CD4-positive, alpha-beta T cell (primary cell): ENCODE measurements around the gene GLI2. TPM values are rescaled to one million over a fixed set of nuclear protein-coding genes. Genes with fewer than 3 reads are reported as not detected.

Experiments
- ATAC-seq: fragments of 200-7000 bp; cut with Tn5 transposase; one replicate; pipeline ENCODE4 v1.10.0; 2022; ENCODE audit warnings: mild to moderate bottlenecking; ENCODE audit not compliant: poor library complexity
- CTCF ChIA-PET: fragments of 350-600 bp; sonication (Branson Sonifier 250); formaldehyde crosslinking; loops from one replicate; lab custom pipeline; 2021; ENCODE audit warnings: antibody characterized with exemption, inconsistent platforms; lab: Charles Lee
- POLR2A ChIA-PET: fragments of 350-600 bp; sonication (Branson Sonifier 250); formaldehyde crosslinking; loops from one replicate; lab custom pipeline; 2021; ENCODE audit warnings: antibody characterized with exemption, inconsistent platforms; lab: Charles Lee
- DNase-seq, 14 experiments: peaks; one replicate each; pipeline ENCODE4 v3.0.0-alpha.2; 2013 to 2020; ENCODE audit warnings: mixed read lengths in 2 of 14
- H3K27ac ChIP-seq, 2 donors: one replicate each; pipeline versions ENCODE4 v1.5.1 to v1.7.0; 2013; ENCODE audit warnings: low read length in 2 of 2, low read depth in 1 of 2, mild to moderate bottlenecking in 1 of 2
- H3K27me3 ChIP-seq, 2 experiments: 1 replicate in 1 of 2; 2 replicates in 1 of 2; pipeline versions ENCODE4 v1.6.1 to v1.7.0; 2013; ENCODE audit warnings: low read length in 2 of 2, control low read depth in 1 of 2, mild to moderate bottlenecking in 1 of 2, moderate library complexity in 1 of 2; ENCODE audit not compliant: insufficient read depth in 2 of 2, control insufficient read depth in 1 of 2
- H3K36me3 ChIP-seq: one replicate; pipeline ENCODE4 v1.6.1; 2013; ENCODE audit warnings: low read length, control low read depth; ENCODE audit not compliant: insufficient read depth
- H3K4me1 ChIP-seq: one replicate; pipeline ENCODE4 v1.6.1; 2013; ENCODE audit warnings: low read length, control low read depth; ENCODE audit not compliant: insufficient read depth
- H3K4me3 ChIP-seq: one replicate; pipeline ENCODE4 v1.5.1; 2013; ENCODE audit warnings: mild to moderate bottlenecking, low read length, moderate library complexity
- H3K9me3 ChIP-seq, 2 experiments: 1 replicate in 1 of 2; 2 replicates in 1 of 2; pipeline versions ENCODE4 v1.6.1 to v1.7.0; 2013; ENCODE audit warnings: low read length in 2 of 2, mild to moderate bottlenecking in 2 of 2, control low read depth in 1 of 2, moderate library complexity in 1 of 2; ENCODE audit not compliant: control insufficient read depth in 1 of 2, insufficient read depth in 1 of 2
- H3K27ac Mint-ChIP-seq: one replicate; pipeline ENCODE4 v1.8.0; 2020; ENCODE audit warnings: mixed read lengths
- H3K27me3 Mint-ChIP-seq: one replicate; pipeline ENCODE4 v1.8.0; 2021; ENCODE audit warnings: mixed read lengths
- H3K36me3 Mint-ChIP-seq: one replicate; pipeline ENCODE4 v1.8.0; 2021; ENCODE audit warnings: low read depth, mixed read lengths
- H3K4me1 Mint-ChIP-seq: one replicate; pipeline ENCODE4 v1.8.0; 2021; ENCODE audit warnings: low read depth, mixed read lengths
- H3K4me3 Mint-ChIP-seq: one replicate; pipeline ENCODE4 v1.8.0; 2020; ENCODE audit warnings: mild to moderate bottlenecking, mixed read lengths
- H3K9me3 Mint-ChIP-seq: one replicate; pipeline ENCODE4 v1.8.0; 2020; ENCODE audit warnings: mixed read lengths
- CTCF ChIP-seq: fragments of 200-600 bp; IDR thresholded peaks from one replicate; pipeline ENCODE4 v1.8.0; 2022; ENCODE audit warnings: antibody characterized with exemption, mild to moderate bottlenecking
- intact Hi-C, 2 experiments: fragments of 100-400 bp; cut with DNase I in 1 of 2; cut with micrococcal nuclease in 1 of 2; formaldehyde crosslinking; loops; one replicate each; pipeline versions ENCODE4 v1.15.1 to v1.9.0; 2023 to 2025; cut with DNase I, micrococcal nuclease
- total RNA-seq, 174 experiments: library from RNA in 2 of 174; stranded (reverse) in 2 of 174; gene quantifications; one replicate each; pipeline ENCODE4 v1.2.3 and lab custom pipeline; 2021 to 2026

The GLI2 gene
- total RNA-seq, 2 experiments from 2014 or later = not detected

DNA sequence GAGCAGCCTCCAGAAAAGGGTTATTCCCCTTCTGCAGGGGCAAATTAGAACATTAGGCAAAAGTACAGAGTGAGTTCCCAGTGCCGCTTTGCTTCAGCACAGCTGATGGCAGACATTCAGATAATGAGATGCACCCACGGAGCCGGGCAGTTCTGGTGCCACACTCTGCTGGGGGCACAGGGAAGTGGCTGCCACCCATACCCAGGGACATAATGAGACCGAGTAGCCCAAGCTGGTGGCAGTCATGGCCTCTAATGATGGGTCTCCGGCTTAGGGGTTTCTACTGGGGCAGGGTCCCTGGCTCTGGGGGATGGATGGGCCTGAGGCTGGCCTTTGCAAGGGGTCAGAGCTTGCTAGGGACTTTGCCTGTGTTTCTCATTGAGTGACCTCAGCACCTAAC, 26.2 kb downstream of the GLI2 start:
- POLR2A ChIA-PET = no interaction called here
- Histone ChIP-seq H3K4me1 (no peaks in the 10 kb centered on the region), H3K4me3 (no peak overlapping the region), H3K27ac (no peak overlapping the region), H3K27me3 (no peaks in the 10 kb centered on the region), H3K36me3 (no peaks in the 10 kb centered on the region), H3K9me3 (peaks cover 0 to 10% of the 10 kb centered on the region in 2 experiments)
- H3K4me3 Mint-ChIP-seq = no peak overlapping the region
- TF ChIP-seq CTCF = no peak
- DNase-seq (no peak), ATAC-seq (no peak)
- H3K27ac Mint-ChIP-seq = no peak overlapping the region
- CTCF ChIA-PET = no interaction called here
- intact Hi-C loops = loop anchor here in 1 of 2 experiments (5.0 kb wide), 1 partner anchor 1655 kb away; no protein-coding TSS in a partner anchor
- no peaks in the 10 kb centered on the region for H3K36me3 Mint-ChIP-seq
- no peaks in the 10 kb centered on the region for H3K9me3 Mint-ChIP-seq
- H3K4me1 Mint-ChIP-seq = no peaks in the 10 kb centered on the region
- peaks cover 21% of the 10 kb centered on the region for H3K27me3 Mint-ChIP-seq

GRCh38 chr2:120762341-120763061, 26.8 kb downstream of the GLI2 start:
- Mint-ChIP-seq H3K9me3 (no peaks in the 10 kb centered on the region), H3K4me3 (no peak overlapping the region), H3K4me1 (no peaks in the 10 kb centered on the region), H3K27ac (no peak overlapping the region), H3K36me3 (no peaks in the 10 kb centered on the region), H3K27me3 (peaks cover 20% of the 10 kb centered on the region)
- Histone ChIP-seq H3K27ac (no peak overlapping the region), H3K4me1 (no peaks in the 10 kb centered on the region), H3K4me3 (no peak overlapping the region), H3K36me3 (no peaks in the 10 kb centered on the region), H3K9me3 (peaks cover 0 to 10% of the 10 kb centered on the region in 2 experiments), H3K27me3 (no peaks in the 10 kb centered on the region)
- intact Hi-C loops = loop anchor here in 1 of 2 experiments (5.0 kb wide), 1 partner anchor 1655 kb away; no protein-coding TSS in a partner anchor
- POLR2A ChIA-PET = no interaction called here
- no peak for ATAC-seq
- DNase-seq = peak in 1 of 14 experiments; percentile 27
- CTCF ChIA-PET = no interaction called here
- no peak for TF ChIP-seq CTCF

- POLR2A ChIA-PET = no interaction called here
Observed at GRCh38 chr2:120763508-120763907, 27.8 kb downstream of the GLI2 start.

More at GRCh38 chr2:120763508-120763907, 27.8 kb downstream of the GLI2 start:
- DNase-seq = no peak
- H3K4me1 ChIP-seq = no peaks in the 10 kb centered on the region
- H3K9me3 ChIP-seq = peaks cover 0 to 5% of the 10 kb centered on the region in 2 experiments
- no peak overlapping the region for H3K27ac Mint-ChIP-seq
- no peak overlapping the region for H3K4me3 ChIP-seq
- no peak overlapping the region for H3K4me3 Mint-ChIP-seq
- H3K36me3 Mint-ChIP-seq = no peaks in the 10 kb centered on the region
- H3K27me3 ChIP-seq = no peaks in the 10 kb centered on the region
- H3K27me3 Mint-ChIP-seq = peaks cover 17% of the 10 kb centered on the region
- no peaks in the 10 kb centered on the region for H3K36me3 ChIP-seq
- no peaks in the 10 kb centered on the region for H3K9me3 Mint-ChIP-seq
- no peak for ATAC-seq
- no peaks in the 10 kb centered on the region for H3K4me1 Mint-ChIP-seq
- CTCF ChIA-PET = no interaction called here
- H3K27ac ChIP-seq = no peak overlapping the region
- intact Hi-C loops = loop anchor here in 1 of 2 experiments (5.0 kb wide), 1 partner anchor 1654 kb away; no protein-coding TSS in a partner anchor
- no peak for TF ChIP-seq CTCF
